H9 (cell line): ENCODE data around the gene SIK2. TPM values are rescaled to one million over a fixed set of nuclear protein-coding genes. Genes with fewer than 3 reads are reported as not detected.

Source experiments
- DNase-seq: peaks from one replicate; pipeline ENCODE4 v3.0.0-alpha.2; 2017
- H2AFZ ChIP-seq: one replicate; pipeline ENCODE4 v1.6.1; 2013; ENCODE audit warnings: mild to moderate bottlenecking, low read length, control low read depth, moderate library complexity
- H2AK5ac ChIP-seq: 2 replicates; pipeline ENCODE4 v1.6.1; 2013; ENCODE audit warnings: low read length, control low read depth, mixed read lengths; ENCODE audit not compliant: insufficient read length
- H2BK120ac ChIP-seq: one replicate; pipeline ENCODE4 v1.6.1; 2013; ENCODE audit warnings: low read depth, mild to moderate bottlenecking, low read length, control low read depth, inconsistent platforms; ENCODE audit not compliant: poor library complexity, severe bottlenecking
- H2BK12ac ChIP-seq: 2 replicates; pipeline ENCODE4 v1.6.1; 2013; ENCODE audit warnings: low read length, control low read depth, mixed read lengths, low read depth; ENCODE audit not compliant: insufficient read length
- H2BK15ac ChIP-seq: 2 replicates; pipeline ENCODE4 v1.6.1; 2013; ENCODE audit warnings: low read depth, low read length, control low read depth
- H2BK20ac ChIP-seq: one replicate; pipeline ENCODE4 v1.6.1; 2013; ENCODE audit warnings: low read depth, mild to moderate bottlenecking, low read length, control low read depth, inconsistent platforms; ENCODE audit not compliant: poor library complexity, severe bottlenecking
- H2BK5ac ChIP-seq: 2 replicates; pipeline ENCODE4 v1.6.1; 2013; ENCODE audit warnings: low read length, control low read depth, mixed read lengths; ENCODE audit not compliant: insufficient read length
- H3K14ac ChIP-seq: 2 replicates; pipeline ENCODE4 v1.6.1; 2013; ENCODE audit warnings: low read length, control low read depth; ENCODE audit not compliant: insufficient read depth
- H3K18ac ChIP-seq: 2 replicates; pipeline ENCODE4 v1.6.1; 2013; ENCODE audit warnings: low read depth, mild to moderate bottlenecking, mixed read lengths, low read length, control low read depth; ENCODE audit not compliant: insufficient read length
- H3K23ac ChIP-seq: 2 replicates; pipeline ENCODE4 v1.6.1; 2013; ENCODE audit warnings: low read length, control low read depth, mixed read lengths, low read depth; ENCODE audit not compliant: insufficient read length
- H3K23me2 ChIP-seq: 2 replicates; pipeline ENCODE4 v1.6.1; 2013; ENCODE audit warnings: low read depth, mild to moderate bottlenecking, mixed read lengths, low read length, control low read depth; ENCODE audit not compliant: insufficient read length, poor library complexity, severe bottlenecking
- H3K27ac ChIP-seq: 2 replicates; pipeline ENCODE4 v1.5.1; 2013; ENCODE audit warnings: low read length, control low read depth, mixed read lengths, low read depth; ENCODE audit not compliant: insufficient read length
- H3K27me3 ChIP-seq: 2 replicates; pipeline ENCODE4 v1.6.1; 2013; ENCODE audit warnings: low read length, control low read depth, inconsistent platforms; ENCODE audit not compliant: insufficient read depth
- H3K4ac ChIP-seq: 2 replicates; pipeline ENCODE4 v1.6.1; 2013; ENCODE audit warnings: low read depth, mild to moderate bottlenecking, control low read depth, inconsistent platforms, low read length, moderate library complexity
- H3K4me1 ChIP-seq: 2 replicates; pipeline ENCODE4 v1.6.1; 2013; ENCODE audit warnings: low read length, control low read depth, inconsistent platforms; ENCODE audit not compliant: insufficient read depth
- H3K4me2 ChIP-seq: 2 replicates; pipeline ENCODE4 v1.6.1; 2013; ENCODE audit warnings: low read length, control low read depth, mixed read lengths; ENCODE audit not compliant: insufficient read length, insufficient read depth
- H3K56ac ChIP-seq: 2 replicates; pipeline ENCODE4 v1.6.1; 2013; ENCODE audit warnings: low read depth, mild to moderate bottlenecking, mixed read lengths, low read length, control low read depth; ENCODE audit not compliant: insufficient read length
- H3K79me1 ChIP-seq: 2 replicates; pipeline ENCODE4 v1.6.1; 2013; ENCODE audit warnings: low read depth, mild to moderate bottlenecking, moderate library complexity, low read length, control low read depth, inconsistent platforms; ENCODE audit not compliant: insufficient read depth, poor library complexity, severe bottlenecking
- H3K79me2 ChIP-seq: 2 replicates; pipeline ENCODE4 v1.6.1; 2013; ENCODE audit warnings: low read length, control low read depth, inconsistent platforms; ENCODE audit not compliant: insufficient read depth
- H3K9ac ChIP-seq: 2 replicates; pipeline ENCODE4 v1.6.1; 2013; ENCODE audit warnings: low read length, control low read depth, mixed read lengths; ENCODE audit not compliant: insufficient read length; ENCODE audit errors: extremely low read depth
- H3K9me3 ChIP-seq: one replicate; pipeline ENCODE4 v1.6.1; 2013; ENCODE audit warnings: low read depth, low read length, inconsistent platforms; ENCODE audit not compliant: control insufficient read depth
- H3T11ph ChIP-seq: one replicate; pipeline ENCODE4 v1.6.1; 2013; ENCODE audit warnings: mild to moderate bottlenecking, low read length, control low read depth, inconsistent platforms
- H4K20me1 ChIP-seq: one replicate; pipeline ENCODE4 v1.6.1; 2013; ENCODE audit not compliant: control insufficient read depth, insufficient read length, insufficient read depth
- H4K5ac ChIP-seq: 2 replicates; pipeline ENCODE4 v1.6.1; 2013; ENCODE audit warnings: low read depth, mild to moderate bottlenecking, mixed read lengths, low read length, control low read depth; ENCODE audit not compliant: insufficient read length
- H4K8ac ChIP-seq: replicated peaks from 2 replicates; pipeline ENCODE4 v1.6.1; 2013; ENCODE audit warnings: low read length, control low read depth, mixed read lengths, low read depth; ENCODE audit not compliant: insufficient read length
- H4K91ac ChIP-seq: 2 replicates; pipeline ENCODE4 v1.6.1; 2013; ENCODE audit warnings: low read depth, mild to moderate bottlenecking, moderate library complexity, mixed read lengths, low read length, control low read depth; ENCODE audit not compliant: insufficient read length
- H3K27ac Mint-ChIP-seq, 3 experiments: 2 replicates in 2 of 3; 3 replicates in 1 of 3; pipeline ENCODE4 v1.8.0; 2020 to 2021; ENCODE audit warnings: mixed read lengths in 3 of 3, mild to moderate bottlenecking in 1 of 3, moderate library complexity in 1 of 3
- H3K27me3 Mint-ChIP-seq: 2 replicates; pipeline ENCODE4 v1.8.0; 2021; ENCODE audit warnings: low read depth, mild to moderate bottlenecking, moderate library complexity, mixed read lengths
- H3K36me3 Mint-ChIP-seq, 3 experiments: 2 replicates in 2 of 3; 3 replicates in 1 of 3; pipeline ENCODE4 v1.8.0; 2020 to 2021; ENCODE audit warnings: low read depth in 3 of 3, mixed read lengths in 3 of 3; ENCODE audit not compliant: insufficient read depth in 1 of 3
- H3K4me1 Mint-ChIP-seq, 2 experiments: 2 replicates each; pipeline ENCODE4 v1.8.0; 2020; ENCODE audit warnings: mixed read lengths in 2 of 2
- H3K4me3 Mint-ChIP-seq, 2 experiments: 2 replicates in 1 of 2; 3 replicates in 1 of 2; pipeline ENCODE4 v1.8.0; 2020 to 2021; ENCODE audit warnings: mild to moderate bottlenecking in 2 of 2, mixed read lengths in 2 of 2, moderate library complexity in 1 of 2
- H3K9me3 Mint-ChIP-seq, 2 experiments: 2 replicates in 1 of 2; 3 replicates in 1 of 2; pipeline ENCODE4 v1.8.0; 2020; ENCODE audit warnings: mild to moderate bottlenecking in 2 of 2, mixed read lengths in 2 of 2, moderate library complexity in 1 of 2
- total RNA-seq: library from RNA; stranded (reverse); gene quantifications from 2 replicates; pipeline ENCODE4 v1.2.1, GENCODE V29; 2021
- TF ChIP-seq, protein P1 (sequence below): fragments of 200-600 bp; sonication (generic); conservative IDR thresholded peaks from 3 replicates; pipeline ENCODE4 v1.8.0; 2021; ENCODE audit warnings: antibody characterized with exemption, mild to moderate bottlenecking

SIK2 gene
- total RNA-seq, 1 experiment from 2014 or later: 7.5 TPM

DNA sequence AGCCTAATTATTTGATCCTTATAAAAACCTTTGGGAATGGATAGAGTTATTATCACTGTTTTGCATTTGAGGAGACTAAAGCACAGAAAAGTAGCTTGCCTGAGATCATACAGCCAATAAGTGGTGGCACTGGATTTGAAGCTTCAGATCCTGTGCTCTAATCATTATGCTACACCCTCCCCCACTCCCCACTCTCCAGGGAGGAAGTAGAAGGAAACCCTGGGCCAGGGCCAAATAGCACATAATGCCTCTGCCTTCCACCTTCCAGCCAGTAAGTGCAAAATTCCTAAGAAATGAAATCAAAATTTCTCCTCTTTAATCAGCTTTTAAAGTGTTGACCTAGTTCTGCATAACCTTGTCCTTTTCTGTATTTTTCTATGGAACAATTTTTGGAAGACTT lies 61.6 kb downstream of the SIK2 start:
- H3K4me1 ChIP-seq: no peaks in the 10 kb centered on the region
- Mint-ChIP-seq H3K9me3 (no peaks in the 10 kb centered on the region), H3K36me3 (no peaks in the 10 kb centered on the region; a peak in 2 of 7 replicates), H3K4me1 (peaks cover 8 to 13% of the 10 kb centered on the region in 2 experiments), H3K27ac (no peak overlapping the region), H3K4me3 (no peak overlapping the region), H3K27me3 (no peaks in the 10 kb centered on the region)
- no peak overlapping the region for H3K9ac ChIP-seq
- H4K5ac ChIP-seq: no peak overlapping the region
- H2BK20ac ChIP-seq: no peak overlapping the region
- H4K8ac ChIP-seq: no peak overlapping the region
- no peaks in the 10 kb centered on the region for H3K23me2 ChIP-seq
- no peak overlapping the region for H2AFZ ChIP-seq
- no peaks in the 10 kb centered on the region for H3K79me1 ChIP-seq
- TF ChIP-seq, protein P1, sequence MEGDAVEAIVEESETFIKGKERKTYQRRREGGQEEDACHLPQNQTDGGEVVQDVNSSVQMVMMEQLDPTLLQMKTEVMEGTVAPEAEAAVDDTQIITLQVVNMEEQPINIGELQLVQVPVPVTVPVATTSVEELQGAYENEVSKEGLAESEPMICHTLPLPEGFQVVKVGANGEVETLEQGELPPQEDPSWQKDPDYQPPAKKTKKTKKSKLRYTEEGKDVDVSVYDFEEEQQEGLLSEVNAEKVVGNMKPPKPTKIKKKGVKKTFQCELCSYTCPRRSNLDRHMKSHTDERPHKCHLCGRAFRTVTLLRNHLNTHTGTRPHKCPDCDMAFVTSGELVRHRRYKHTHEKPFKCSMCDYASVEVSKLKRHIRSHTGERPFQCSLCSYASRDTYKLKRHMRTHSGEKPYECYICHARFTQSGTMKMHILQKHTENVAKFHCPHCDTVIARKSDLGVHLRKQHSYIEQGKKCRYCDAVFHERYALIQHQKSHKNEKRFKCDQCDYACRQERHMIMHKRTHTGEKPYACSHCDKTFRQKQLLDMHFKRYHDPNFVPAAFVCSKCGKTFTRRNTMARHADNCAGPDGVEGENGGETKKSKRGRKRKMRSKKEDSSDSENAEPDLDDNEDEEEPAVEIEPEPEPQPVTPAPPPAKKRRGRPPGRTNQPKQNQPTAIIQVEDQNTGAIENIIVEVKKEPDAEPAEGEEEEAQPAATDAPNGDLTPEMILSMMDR: no peak
- no peak overlapping the region for H3K23ac ChIP-seq
- no peaks in the 10 kb centered on the region for H3K79me2 ChIP-seq
- no peaks in the 10 kb centered on the region for H3K27me3 ChIP-seq
- no peak for DNase-seq
- H3K4me2 ChIP-seq: no peak overlapping the region
- no peak overlapping the region for H4K91ac ChIP-seq
- H3K56ac ChIP-seq: no peak overlapping the region
- H2BK15ac ChIP-seq: no peak overlapping the region
- H3K27ac ChIP-seq: no peak overlapping the region
- H3T11ph ChIP-seq: no peak overlapping the region
- no peak overlapping the region for H2BK120ac ChIP-seq
- no peak overlapping the region for H2AK5ac ChIP-seq
- no peak overlapping the region for H3K18ac ChIP-seq
- H3K14ac ChIP-seq: no peak overlapping the region
- H3K4ac ChIP-seq: no peak overlapping the region
- no peaks in the 10 kb centered on the region for H3K9me3 ChIP-seq
- H2BK5ac ChIP-seq: no peak overlapping the region
- H4K20me1 ChIP-seq: no peaks in the 10 kb centered on the region
- H2BK12ac ChIP-seq: no peak overlapping the region
